ENCODE data around the gene IGF2BP2.
"Not testable (repeated sequence)": the region's sequence is repeated elsewhere in the genome, so short reads cannot be mapped to it uniquely, and the experiment has no call there.

GRCh38 chr3:185798831-185799110, 26.1 kb downstream of the IGF2BP2 start:
- not testable (repeated sequence) for TF ChIP-seq CTCF, POLR2A (IDR thresholded peaks at IDR 0.05)

Data from lower leg skin (tissue), 3 donors.